SU-DHL-6 (cell line): ENCODE data around the gene DCAF8.

Experiments
- H2AFZ ChIP-seq: fragments of 200-600 bp; sonication (generic); 2 replicates; pipeline ENCODE4 v1.6.1; 2014; ENCODE audit warnings: low read depth, mild to moderate bottlenecking, moderate library complexity, mixed read lengths, antibody characterized with exemption, low read length; ENCODE audit not compliant: severe bottlenecking
- H3F3A ChIP-seq: fragments of 200-600 bp; shearing (Covaris generic); 2 replicates; pipeline ENCODE4 v1.6.0; 2016; ENCODE audit warnings: antibody characterized with exemption, mild to moderate bottlenecking; ENCODE audit not compliant: insufficient read depth
- H3K27ac ChIP-seq: fragments of 200-600 bp; sonication (generic); 2 replicates; pipeline ENCODE4 v1.5.1; 2016; ENCODE audit warnings: low read depth, mild to moderate bottlenecking, low read length, moderate library complexity, mixed read lengths
- H3K27me3 ChIP-seq: fragments of 200-600 bp; sonication (generic), shearing (Covaris generic); 2 replicates; pipeline ENCODE4 v1.6.0; 2014; ENCODE audit warnings: mild to moderate bottlenecking, low read length
- H3K36me3 ChIP-seq: fragments of 200-600 bp; sonication (generic); 2 replicates; pipeline ENCODE4 v1.6.1; 2014; ENCODE audit warnings: mild to moderate bottlenecking, low read length, mixed read lengths
- H3K4me2 ChIP-seq: fragments of 300-600, 200-600 bp; shearing (Covaris generic), sonication (generic); 2 replicates; pipeline ENCODE4 v1.6.0; 2014; ENCODE audit warnings: low read length, low read depth, mild to moderate bottlenecking; ENCODE audit not compliant: poor library complexity, severe bottlenecking
- H3K4me3 ChIP-seq: fragments of 200-600 bp; sonication (generic); 2 replicates; pipeline ENCODE4 v1.5.1; 2014; ENCODE audit warnings: antibody characterized with exemption, low read length, mild to moderate bottlenecking, mixed read lengths; ENCODE audit not compliant: insufficient read depth, poor library complexity, severe bottlenecking
- H3K79me2 ChIP-seq: fragments of 200-600 bp; sonication (generic); 2 replicates; pipeline ENCODE4 v1.6.1; 2014; ENCODE audit warnings: mild to moderate bottlenecking, low read length, moderate library complexity; ENCODE audit not compliant: insufficient read depth
- H3K9ac ChIP-seq: fragments of 200-600 bp; sonication (generic); 2 replicates; pipeline ENCODE4 v1.7.0; 2014; ENCODE audit warnings: mild to moderate bottlenecking, low read length
- H3K9me2 ChIP-seq: fragments of 200-600 bp; sonication (generic); replicated peaks from 2 replicates; pipeline ENCODE4 v1.6.1; 2014; ENCODE audit warnings: low read length; ENCODE audit not compliant: insufficient read depth
- H3K9me3 ChIP-seq: fragments of 200-600 bp; sonication (generic); 2 replicates; pipeline ENCODE4 v1.6.1; 2014; ENCODE audit warnings: low read length, mixed read lengths; ENCODE audit not compliant: insufficient read depth
- H4K20me1 ChIP-seq: fragments of 200-600 bp; sonication (generic); 2 replicates; pipeline ENCODE4 v1.6.1; 2014; ENCODE audit warnings: low read depth, mild to moderate bottlenecking, antibody characterized with exemption, low read length, moderate library complexity, mixed read lengths
- EZH2phosphoT487 ChIP-seq: fragments of 200-600 bp; sonication (generic), shearing (Covaris generic); conservative IDR thresholded peaks from 2 replicates; pipeline ENCODE4 v1.6.1; 2018; ENCODE audit warnings: mild to moderate bottlenecking, antibody characterized with exemption, low read length, moderate library complexity, mixed read lengths
- TF ChIP-seq, protein P1 (sequence below): fragments of 200-600 bp; sonication (generic); IDR thresholded peaks from one replicate; pipeline ENCODE4 v1.5.1; 2017; ENCODE audit warnings: antibody characterized with exemption, mild to moderate bottlenecking, low read length, moderate library complexity; ENCODE audit not compliant: insufficient read depth, poor library complexity, severe bottlenecking

DCAF8 gene

DNA sequence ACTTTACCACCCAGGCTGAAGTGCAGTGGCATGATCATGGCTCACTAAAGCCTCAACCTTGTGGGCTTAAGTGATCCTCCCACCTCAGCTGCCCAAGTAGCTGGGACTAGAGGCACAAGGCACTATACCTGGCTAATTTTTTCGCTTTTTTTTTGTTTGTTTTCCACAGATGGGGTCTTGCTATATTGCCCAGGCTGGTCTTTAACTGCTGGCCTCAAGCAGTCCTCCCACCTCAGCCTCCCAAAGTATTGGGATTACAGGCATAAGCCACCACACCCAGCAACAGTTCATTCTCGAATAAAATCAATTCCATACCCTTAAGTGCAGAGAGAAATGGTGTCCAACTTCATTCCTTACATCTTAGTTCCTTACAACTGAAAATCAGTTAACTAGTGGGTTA is 24.8 kb downstream of the DCAF8 start:
- Histone ChIP-seq H3K9ac (no peak overlapping the region), H3K27me3 (no peaks in the 10 kb centered on the region), H3K9me2 (no peaks in the 10 kb centered on the region), H3K36me3 (peaks cover 18% of the 10 kb centered on the region; the same call in 1 of the 2 replicates), H3K4me3 (no peak overlapping the region), H4K20me1 (no peaks in the 10 kb centered on the region), H3K27ac (no peak overlapping the region), H3K79me2 (no peaks in the 10 kb centered on the region), H3F3A (no peaks in the 10 kb centered on the region; the same call in 1 of the 2 replicates), H2AFZ (no peak overlapping the region), H3K4me2 (no peak overlapping the region), H3K9me3 (no peaks in the 10 kb centered on the region)
- TF ChIP-seq, protein P1, sequence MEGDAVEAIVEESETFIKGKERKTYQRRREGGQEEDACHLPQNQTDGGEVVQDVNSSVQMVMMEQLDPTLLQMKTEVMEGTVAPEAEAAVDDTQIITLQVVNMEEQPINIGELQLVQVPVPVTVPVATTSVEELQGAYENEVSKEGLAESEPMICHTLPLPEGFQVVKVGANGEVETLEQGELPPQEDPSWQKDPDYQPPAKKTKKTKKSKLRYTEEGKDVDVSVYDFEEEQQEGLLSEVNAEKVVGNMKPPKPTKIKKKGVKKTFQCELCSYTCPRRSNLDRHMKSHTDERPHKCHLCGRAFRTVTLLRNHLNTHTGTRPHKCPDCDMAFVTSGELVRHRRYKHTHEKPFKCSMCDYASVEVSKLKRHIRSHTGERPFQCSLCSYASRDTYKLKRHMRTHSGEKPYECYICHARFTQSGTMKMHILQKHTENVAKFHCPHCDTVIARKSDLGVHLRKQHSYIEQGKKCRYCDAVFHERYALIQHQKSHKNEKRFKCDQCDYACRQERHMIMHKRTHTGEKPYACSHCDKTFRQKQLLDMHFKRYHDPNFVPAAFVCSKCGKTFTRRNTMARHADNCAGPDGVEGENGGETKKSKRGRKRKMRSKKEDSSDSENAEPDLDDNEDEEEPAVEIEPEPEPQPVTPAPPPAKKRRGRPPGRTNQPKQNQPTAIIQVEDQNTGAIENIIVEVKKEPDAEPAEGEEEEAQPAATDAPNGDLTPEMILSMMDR, result no peak

DNA sequence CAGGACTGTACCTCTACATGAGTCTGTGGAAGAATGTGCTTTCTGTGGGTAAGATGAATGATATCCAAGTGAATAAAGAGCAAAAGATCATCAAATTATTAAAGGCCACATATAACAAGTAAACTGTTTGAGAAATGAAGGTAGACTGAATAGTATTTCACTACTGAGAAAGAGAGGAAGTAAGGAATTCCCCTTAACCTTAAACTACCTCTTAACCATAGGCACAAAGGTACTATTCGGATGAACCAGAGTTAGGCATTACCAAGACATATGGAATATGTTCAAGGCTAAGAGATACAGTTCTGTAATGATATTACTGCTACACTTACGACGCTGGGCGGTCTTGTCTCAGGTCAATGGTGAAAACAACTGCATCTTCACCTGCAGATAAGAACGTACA is 25.5 kb downstream of the DCAF8 start:
- H3K9me2 ChIP-seq, result no peaks in the 10 kb centered on the region
- H4K20me1 ChIP-seq, result no peaks in the 10 kb centered on the region
- H3K4me2 ChIP-seq, result no peak overlapping the region
- no peak overlapping the region for H3K9ac ChIP-seq
- no peak overlapping the region for H3K27ac ChIP-seq
- H3K27me3 ChIP-seq, result no peaks in the 10 kb centered on the region
- no peaks in the 10 kb centered on the region; the same call in 1 of the 2 replicates for H3F3A ChIP-seq
- H3K79me2 ChIP-seq, result no peaks in the 10 kb centered on the region
- no peak overlapping the region for H3K4me3 ChIP-seq
- H2AFZ ChIP-seq, result no peak overlapping the region
- peaks cover 18% of the 10 kb centered on the region; the same call in 1 of the 2 replicates for H3K36me3 ChIP-seq
- no peaks in the 10 kb centered on the region for H3K9me3 ChIP-seq
- no peak for TF ChIP-seq EZH2phosphoT487
- TF ChIP-seq, protein P1, result no peak

DNA sequence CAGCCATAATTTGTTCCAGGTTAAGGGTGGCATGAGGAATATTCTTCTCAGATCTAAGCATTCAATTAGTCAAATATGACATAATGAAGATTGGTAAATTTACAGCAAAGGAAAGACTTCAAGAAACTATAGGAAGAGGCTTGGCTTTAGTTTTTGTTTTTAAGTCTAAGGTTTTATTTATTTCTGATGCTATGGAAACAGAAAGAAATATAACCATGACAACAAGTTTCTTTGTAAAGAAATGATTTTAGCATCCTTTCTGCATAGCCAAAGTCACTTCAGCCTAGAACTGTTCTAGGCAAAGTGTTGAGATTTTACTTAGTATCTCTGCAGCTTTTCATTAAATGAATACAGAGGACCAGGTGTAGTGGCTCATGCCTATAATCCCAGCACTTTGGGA is 29.4 kb downstream of the DCAF8 start:
- no peak for TF ChIP-seq EZH2phosphoT487
- TF ChIP-seq, protein P1, result no peak
- Histone ChIP-seq H3F3A (no peaks in the 10 kb centered on the region; the same call in 1 of the 2 replicates), H3K9me2 (no peaks in the 10 kb centered on the region), H3K27ac (no peak overlapping the region), H4K20me1 (no peaks in the 10 kb centered on the region), H3K79me2 (no peaks in the 10 kb centered on the region), H2AFZ (no peak overlapping the region), H3K36me3 (peaks cover 32% of the 10 kb centered on the region), H3K27me3 (no peaks in the 10 kb centered on the region), H3K9me3 (no peaks in the 10 kb centered on the region), H3K9ac (no peak overlapping the region), H3K4me2 (no peak overlapping the region), H3K4me3 (no peak overlapping the region)

DNA sequence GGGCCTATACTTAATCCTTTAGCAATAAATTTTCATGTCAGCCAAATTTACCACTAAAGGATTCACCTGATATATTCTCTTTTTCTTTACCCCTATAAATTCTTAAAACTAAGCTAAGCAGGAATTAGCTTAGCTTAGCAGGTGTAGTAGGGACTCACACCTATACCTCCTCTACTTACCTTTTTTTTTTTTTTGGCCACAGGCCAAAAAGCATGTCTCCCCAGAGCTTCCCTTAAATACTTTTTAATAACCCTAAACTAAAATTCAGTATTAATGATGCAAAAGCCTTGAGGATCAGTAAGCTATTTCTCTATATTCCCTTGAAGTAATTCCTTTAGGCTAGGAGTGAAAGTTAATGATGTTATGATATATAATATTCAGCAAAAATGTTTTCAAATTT is 33.9 kb downstream of the DCAF8 start:
- TF ChIP-seq, protein P1, result no peak
- TF ChIP-seq EZH2phosphoT487, result no peak
- Histone ChIP-seq H3K9me3 (no peaks in the 10 kb centered on the region), H3K9me2 (no peaks in the 10 kb centered on the region), H3K4me2 (no peak overlapping the region), H3K27me3 (no peaks in the 10 kb centered on the region), H4K20me1 (no peaks in the 10 kb centered on the region), H3K36me3 (peaks cover 23% of the 10 kb centered on the region), H3K4me3 (no peak overlapping the region), H3K79me2 (no peaks in the 10 kb centered on the region), H3K9ac (no peak overlapping the region), H2AFZ (no peak overlapping the region), H3K27ac (no peak overlapping the region), H3F3A (no peaks in the 10 kb centered on the region)
